HG03378 (cell line): ENCODE results near the gene CYFIP2.
A peak's percentile ranks its signal among the peaks of the same experiment; 100 is the strongest.

ENCODE experiments used
- ATAC-seq: cut with Tn5 transposase; IDR thresholded peaks from one replicate; pipeline ENCODE4 v1.9.1; 2021; ENCODE audit warnings: mild to moderate bottlenecking, moderate library complexity; ENCODE audit not compliant: unreplicated experiment

The CYFIP2 gene

GRCh38 chr5:157285310-157286035, 19.6 kb downstream of the CYFIP2 start:
- ATAC-seq, result no peak

- no peak for ATAC-seq
Measured at GRCh38 chr5:157286761-157287211, 20.9 kb downstream of the CYFIP2 start.

- ATAC-seq, result no peak
Measured at GRCh38 chr5:157288405-157289163, 22.7 kb downstream of the CYFIP2 start.

- no peak for ATAC-seq
Measured at GRCh38 chr5:157289164-157289819, 23.4 kb downstream of the CYFIP2 start.

GRCh38 chr5:157290156-157290980, 24.4 kb downstream of the CYFIP2 start:
- no peak for ATAC-seq

GRCh38 chr5:157290981-157291711, 25.2 kb downstream of the CYFIP2 start:
- ATAC-seq, result peak; percentile 94

GRCh38 chr5:157292599-157292998, 26.7 kb downstream of the CYFIP2 start:
- no peak for ATAC-seq

GRCh38 chr5:157294407-157295091, 28.6 kb downstream of the CYFIP2 start:
- ATAC-seq, result no peak

- ATAC-seq, result no peak
Measured at GRCh38 chr5:157295247-157295646, 29.3 kb downstream of the CYFIP2 start.

- no peak for ATAC-seq
Measured at GRCh38 chr5:157300564-157300963, 34.6 kb downstream of the CYFIP2 start.

GRCh38 chr5:157301066-157301465, 35.1 kb downstream of the CYFIP2 start:
- ATAC-seq, result no peak

- no peak for ATAC-seq
Measured at GRCh38 chr5:157303023-157303422, 37.1 kb downstream of the CYFIP2 start.

GRCh38 chr5:157303667-157304327, 37.9 kb downstream of the CYFIP2 start:
- no peak for ATAC-seq

GRCh38 chr5:157306081-157306480, 40.2 kb downstream of the CYFIP2 start:
- no peak for ATAC-seq

- no peak for ATAC-seq
Measured at GRCh38 chr5:157306692-157307471, 41.0 kb downstream of the CYFIP2 start.

GRCh38 chr5:157308836-157309465, 43.0 kb downstream of the CYFIP2 start:
- peak; percentile 59 for ATAC-seq

GRCh38 chr5:157309796-157310195, 43.9 kb downstream of the CYFIP2 start:
- ATAC-seq, result no peak

- ATAC-seq, result no peak
Measured at GRCh38 chr5:157311595-157311994, 45.7 kb downstream of the CYFIP2 start.
